ENCODE results near the gene CASTOR2. TPM values are rescaled to one million over a fixed set of nuclear protein-coding genes. Genes with fewer than 3 reads are reported as not detected.
"Not testable (repeated sequence)": the region's sequence is repeated elsewhere in the genome, so short reads cannot be mapped to it uniquely, and the experiment has no call there.

The CASTOR2 gene
- total RNA-seq, 1 donor from 2014 or later, result 43.0 TPM

GRCh38 chr7:75054744-75055143 is 90.2 kb downstream of the CASTOR2 start:
- no peak for DNase-seq

GRCh38 chr7:75055155-75055554 is 90.7 kb downstream of the CASTOR2 start:
- DNase-seq, result no peak

DNA sequence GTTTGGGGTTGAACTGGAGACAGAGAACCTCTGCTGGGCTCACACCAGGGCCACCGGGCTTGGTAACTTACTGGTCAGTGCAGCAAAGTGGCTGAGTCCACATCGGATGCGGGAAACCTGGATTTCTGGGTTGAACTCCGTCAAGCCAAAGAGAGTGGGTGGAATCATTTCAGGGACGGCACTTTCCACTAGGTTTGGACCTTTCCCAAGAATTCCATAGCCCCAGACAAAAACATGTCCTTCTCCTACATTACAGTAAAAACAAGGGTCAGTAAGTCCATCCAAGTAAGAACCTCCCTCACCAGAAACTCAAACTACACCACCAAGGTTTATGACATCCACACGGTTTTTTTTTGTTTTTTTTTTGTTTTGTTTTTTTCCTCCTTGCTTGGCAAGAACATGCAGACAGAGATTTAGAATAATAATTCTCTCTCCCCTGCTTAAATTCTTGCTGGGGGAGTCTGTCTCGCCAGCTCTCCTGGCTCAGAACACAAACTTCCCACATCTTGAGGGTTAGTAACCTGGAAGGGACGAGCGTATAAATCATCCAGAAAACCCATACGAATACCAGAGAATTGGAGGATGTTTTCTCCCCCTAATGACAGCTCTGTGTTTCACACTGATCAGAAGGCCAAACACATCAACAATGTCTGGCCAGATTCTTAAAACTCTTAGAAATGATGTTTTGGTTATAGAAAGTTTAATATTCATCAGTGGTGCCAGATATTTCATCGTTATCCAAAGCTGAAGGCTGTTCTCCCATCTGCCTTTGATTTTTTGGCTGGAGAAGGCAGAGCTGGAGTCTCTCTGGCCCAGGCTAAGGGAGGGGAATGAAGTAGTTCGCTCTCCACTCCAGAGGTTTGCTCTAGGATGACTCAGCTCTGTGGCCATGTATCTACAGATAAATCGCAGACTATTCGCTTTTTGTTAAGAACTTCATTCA is 91.6 kb downstream of the CASTOR2 start:
- peak; percentile 71 for DNase-seq

DNA sequence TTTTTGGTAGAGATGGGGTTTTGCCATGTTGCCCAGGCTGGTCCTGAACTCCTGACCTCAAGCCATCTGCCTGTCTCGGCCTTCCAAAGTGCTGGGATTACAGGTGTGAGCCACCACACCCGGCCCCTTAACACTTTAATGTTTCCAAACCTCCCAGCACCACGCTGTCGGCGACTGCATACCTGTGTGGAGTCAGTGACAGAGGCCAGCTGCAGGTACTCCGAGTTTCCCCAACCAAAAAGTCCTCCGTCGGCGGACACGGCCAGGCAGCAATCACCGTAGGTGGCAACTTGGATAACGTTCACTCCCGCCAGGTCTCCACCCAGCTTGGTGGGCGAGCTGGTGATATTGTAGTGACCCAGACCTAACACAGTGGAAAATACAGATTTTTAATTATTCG is 93.9 kb downstream of the CASTOR2 start:
- no peak for DNase-seq

- no peak for DNase-seq
Observed at GRCh38 chr7:75064291-75064690, 99.8 kb downstream of the CASTOR2 start.

DNA sequence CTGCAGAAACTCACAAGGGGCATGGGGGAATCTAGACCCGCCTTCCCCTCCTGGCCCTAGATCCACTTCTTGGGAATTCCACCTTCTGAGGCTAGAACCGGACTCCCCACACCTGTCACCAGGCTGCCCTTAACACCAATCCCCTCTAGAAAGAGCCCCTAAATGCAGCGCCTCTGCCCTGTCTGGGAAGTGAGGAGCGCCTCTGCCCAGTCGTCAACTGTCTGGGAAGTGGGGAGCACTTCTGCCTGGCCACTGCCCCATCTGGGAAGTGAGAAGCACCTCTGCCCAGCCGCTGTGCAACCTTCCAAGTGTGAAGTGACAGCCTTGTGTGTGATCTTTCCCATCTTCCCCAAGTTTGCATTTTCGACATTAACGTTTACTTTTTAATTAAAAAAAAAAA is 100.3 kb downstream of the CASTOR2 start:
- DNase-seq, result no peak

GRCh38 chr7:75066521-75066920 is 102.0 kb downstream of the CASTOR2 start:
- DNase-seq, result no peak

GRCh38 chr7:75072981-75073283 is 108.4 kb downstream of the CASTOR2 start:
- no peak for DNase-seq

GRCh38 chr7:75074262-75074641 is 109.7 kb downstream of the CASTOR2 start:
- DNase-seq, result not testable (repeated sequence)

Other genes starting within 250 kb of the CASTOR2 start
- gene NCF1, start 190.7 kb upstream of the CASTOR2 start, total RNA-seq, result 0.82 TPM
- 12.4 TPM for gene GTF2IRD2, start 113.1 kb upstream of the CASTOR2 start, total RNA-seq
- gene RCC1L, start 109.1 kb downstream of the CASTOR2 start, total RNA-seq, result 49.3 TPM
- gene GTF2IRD2B, start 127.9 kb downstream of the CASTOR2 start, total RNA-seq, result 39.3 TPM